ENCODE measurements around the gene OAS1.

OAS1 gene

GRCh38 chr12:112938751-112939150 is 32.0 kb downstream of the OAS1 start:
- TF ChIP-seq LEF1 (IDR thresholded peaks at IDR 0.05; ENCODE audit: borderline replicate concordance) (no peak), TARDBP (IDR thresholded peaks at IDR 0.05) (no peak), ARNT (IDR thresholded peaks at IDR 0.05) (no peak), NFRKB (IDR thresholded peaks at IDR 0.05) (no peak), SP1 (IDR thresholded peaks at IDR 0.05) (no peak), FOXM1 (IDR thresholded peaks at IDR 0.05; ENCODE audit: borderline replicate concordance) (no peak), HDGF (IDR thresholded peaks at IDR 0.05; ENCODE audit: borderline replicate concordance) (no peak), CTBP1 (IDR thresholded peaks at IDR 0.05; ENCODE audit: borderline replicate concordance) (no peak), ELF4 (IDR thresholded peaks at IDR 0.05) (no peak), L3MBTL2 (conservative IDR thresholded peaks at IDR 0.05) (no peak), FOXK2 (IDR thresholded peaks at IDR 0.05) (no peak), SUZ12 (IDR thresholded peaks at IDR 0.05) (no peak), BHLHE40 (IDR thresholded peaks at IDR 0.05; ENCODE audit: borderline replicate concordance) (no peak), FOXA1 (IDR thresholded peaks at IDR 0.05) (no peak), ZNF384 (IDR thresholded peaks at IDR 0.05) (no peak)
- TF ChIP-seq, protein P1, sequence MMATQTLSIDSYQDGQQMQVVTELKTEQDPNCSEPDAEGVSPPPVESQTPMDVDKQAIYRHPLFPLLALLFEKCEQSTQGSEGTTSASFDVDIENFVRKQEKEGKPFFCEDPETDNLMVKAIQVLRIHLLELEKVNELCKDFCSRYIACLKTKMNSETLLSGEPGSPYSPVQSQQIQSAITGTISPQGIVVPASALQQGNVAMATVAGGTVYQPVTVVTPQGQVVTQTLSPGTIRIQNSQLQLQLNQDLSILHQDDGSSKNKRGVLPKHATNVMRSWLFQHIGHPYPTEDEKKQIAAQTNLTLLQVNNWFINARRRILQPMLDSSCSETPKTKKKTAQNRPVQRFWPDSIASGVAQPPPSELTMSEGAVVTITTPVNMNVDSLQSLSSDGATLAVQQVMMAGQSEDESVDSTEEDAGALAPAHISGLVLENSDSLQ (IDR thresholded peaks at IDR 0.05): no peak
- no peak for DNase-seq (ENCODE audit: extremely low spot score)
- ChIA-PET POLR2A (interaction anchor here (1.1 kb wide), 1 partner anchor 12 kb away, joined by 4 read pairs; no protein-coding TSS in a partner anchor), CTCF (no interaction called here)

DNA sequence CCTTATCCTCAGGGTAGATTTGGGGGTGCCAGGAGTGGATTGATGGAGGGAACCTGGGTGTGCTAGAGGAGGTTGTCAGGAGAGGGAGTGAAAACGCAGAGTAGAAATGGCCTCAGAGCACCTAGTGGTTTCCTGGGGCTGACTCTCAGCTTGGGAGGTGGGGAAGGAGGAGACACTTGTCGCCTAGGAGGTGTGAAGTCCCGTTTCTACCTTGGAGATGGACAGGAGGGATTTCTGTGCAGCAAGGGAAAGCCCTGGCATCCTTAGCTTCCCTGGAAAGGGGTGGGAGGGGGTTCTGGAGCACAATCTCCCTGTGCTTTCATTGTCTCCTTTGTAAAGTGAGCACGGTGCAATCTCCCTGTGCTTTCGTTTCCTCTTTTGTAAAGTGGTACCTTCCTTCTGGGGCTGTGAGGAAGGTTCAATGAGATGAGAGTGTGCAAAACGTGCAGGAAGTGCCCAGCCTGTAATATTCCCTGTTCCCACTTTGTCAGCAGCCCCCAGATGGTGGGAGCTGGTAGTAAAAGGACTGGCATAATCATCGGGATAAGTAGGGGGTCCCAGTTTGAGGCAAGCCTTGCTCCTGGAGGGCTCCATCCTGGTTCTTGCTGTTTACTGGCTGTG is 33.1 kb downstream of the OAS1 start:
- DNase-seq (ENCODE audit: extremely low spot score): no peak
- CTCF ChIA-PET: no interaction called here
- TF ChIP-seq FOXK2 (IDR thresholded peaks at IDR 0.05) (no peak), TARDBP (IDR thresholded peaks at IDR 0.05) (no peak), L3MBTL2 (conservative IDR thresholded peaks at IDR 0.05) (no peak), ARNT (IDR thresholded peaks at IDR 0.05) (no peak)
- POLR2A ChIA-PET: no interaction called here

DNA sequence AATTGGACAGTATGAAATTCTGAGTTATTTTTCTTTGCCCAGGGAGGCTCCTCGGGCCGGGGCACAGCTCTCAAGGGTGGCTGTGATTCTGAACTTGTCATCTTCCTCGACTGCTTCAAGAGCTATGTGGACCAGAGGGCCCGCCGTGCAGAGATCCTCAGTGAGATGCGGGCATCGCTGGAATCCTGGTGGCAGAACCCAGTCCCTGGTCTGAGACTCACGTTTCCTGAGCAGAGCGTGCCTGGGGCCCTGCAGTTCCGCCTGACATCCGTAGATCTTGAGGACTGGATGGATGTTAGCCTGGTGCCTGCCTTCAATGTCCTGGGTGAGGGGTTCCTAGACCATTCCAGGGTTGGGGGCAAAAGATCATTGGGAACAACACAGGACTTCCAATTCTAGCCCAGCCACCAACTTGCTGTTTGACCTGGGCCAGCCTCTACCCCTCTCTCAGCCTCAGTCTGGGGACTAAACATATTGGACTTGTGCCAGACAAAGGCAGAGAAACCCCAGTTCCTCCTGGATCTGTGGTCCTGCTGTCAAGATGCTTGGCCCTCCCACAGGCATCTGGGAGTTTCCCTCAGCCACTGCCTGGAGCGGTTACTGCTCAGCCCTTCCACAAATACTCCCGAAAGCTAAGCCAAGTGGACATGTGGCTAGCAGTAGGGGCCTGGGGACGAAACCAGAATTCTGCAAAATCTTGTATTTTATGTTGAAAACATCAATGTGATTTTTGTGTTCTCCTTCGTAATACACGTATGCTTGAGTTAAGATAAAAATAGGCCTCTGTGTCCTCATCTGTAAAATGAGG is 35.0 kb downstream of the OAS1 start:
- no peak for DNase-seq (ENCODE audit: extremely low spot score)
- CTCF ChIA-PET: interaction anchor here (0.6 kb wide), 2 partner anchors 10 to 41 kb away, joined by 3 read pairs; no protein-coding TSS in a partner anchor
- no peak for TF ChIP-seq SUZ12 (IDR thresholded peaks at IDR 0.05)
- no peak for TF ChIP-seq TARDBP (IDR thresholded peaks at IDR 0.05)
- POLR2A ChIA-PET: no interaction called here

DNA sequence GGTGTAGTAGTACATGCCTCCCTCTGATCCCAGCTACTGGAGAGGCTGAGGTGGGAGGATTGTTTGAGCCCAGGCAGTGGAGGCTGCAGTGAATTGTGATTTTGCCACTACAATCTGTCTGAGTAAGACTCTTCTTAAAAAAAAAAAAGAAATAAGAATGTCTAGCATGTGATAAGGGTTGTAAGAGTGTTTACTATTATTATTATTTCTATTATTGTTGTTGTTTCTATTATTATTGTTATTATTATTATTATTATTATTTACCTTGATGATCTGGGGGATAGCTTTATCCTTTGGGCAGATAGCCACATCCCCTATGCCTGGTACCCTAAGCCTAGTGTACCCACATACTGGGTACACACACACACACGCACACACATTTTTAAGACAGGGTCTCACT is 35.8 kb downstream of the OAS1 start:
- ChIA-PET POLR2A (no interaction called here), CTCF (interaction anchor here (0.6 kb wide), 2 partner anchors 9 to 42 kb away, joined by 3 read pairs; no protein-coding TSS in a partner anchor)
- TF ChIP-seq FOXM1 (IDR thresholded peaks at IDR 0.05; ENCODE audit: borderline replicate concordance) (no peak), HDGF (IDR thresholded peaks at IDR 0.05; ENCODE audit: borderline replicate concordance) (no peak), NFRKB (IDR thresholded peaks at IDR 0.05) (no peak), LEF1 (IDR thresholded peaks at IDR 0.05; ENCODE audit: borderline replicate concordance) (no peak), SP1 (IDR thresholded peaks at IDR 0.05) (no peak), TARDBP (IDR thresholded peaks at IDR 0.05) (no peak), ZNF384 (IDR thresholded peaks at IDR 0.05) (no peak), BHLHE40 (IDR thresholded peaks at IDR 0.05; ENCODE audit: borderline replicate concordance) (no peak), FOXK2 (IDR thresholded peaks at IDR 0.05) (no peak), ARNT (IDR thresholded peaks at IDR 0.05) (no peak), SUZ12 (IDR thresholded peaks at IDR 0.05) (no peak), ELF4 (IDR thresholded peaks at IDR 0.05) (no peak), CTBP1 (IDR thresholded peaks at IDR 0.05; ENCODE audit: borderline replicate concordance) (no peak), FOXA1 (IDR thresholded peaks at IDR 0.05) (no peak), L3MBTL2 (conservative IDR thresholded peaks at IDR 0.05) (no peak)
- TF ChIP-seq, protein P1 (IDR thresholded peaks at IDR 0.05): no peak
- DNase-seq (ENCODE audit: extremely low spot score): no peak

DNA sequence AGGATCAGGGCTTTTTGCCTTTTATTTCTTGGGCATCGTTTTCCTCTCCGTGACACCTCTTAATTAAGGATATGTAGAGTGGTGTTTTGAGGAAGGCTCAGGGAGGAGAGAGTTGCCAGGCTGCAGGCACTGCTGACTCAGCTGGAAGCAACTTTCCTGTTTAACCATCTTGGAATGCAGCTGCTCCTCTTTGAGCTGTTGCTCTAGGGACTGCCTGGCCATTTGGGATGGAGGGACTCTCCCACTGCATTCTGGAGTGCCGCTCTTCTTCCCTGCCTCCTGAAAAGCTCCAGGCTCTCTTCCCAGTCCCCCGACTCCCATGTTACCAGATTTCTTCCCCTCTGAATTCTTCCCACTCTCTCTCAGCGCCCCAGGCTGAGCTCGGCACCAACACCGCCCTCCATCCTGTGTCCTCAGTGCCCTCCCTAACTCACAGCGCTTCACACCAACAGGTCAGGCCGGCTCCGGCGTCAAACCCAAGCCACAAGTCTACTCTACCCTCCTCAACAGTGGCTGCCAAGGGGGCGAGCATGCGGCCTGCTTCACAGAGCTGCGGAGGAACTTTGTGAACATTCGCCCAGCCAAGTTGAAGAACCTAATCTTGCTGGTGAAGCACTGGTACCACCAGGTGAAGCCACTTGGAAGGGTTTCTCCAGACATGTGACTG is 37.4 kb downstream of the OAS1 start:
- no peak for TF ChIP-seq HDGF (IDR thresholded peaks at IDR 0.05; ENCODE audit: borderline replicate concordance)
- TF ChIP-seq, protein P1 (IDR thresholded peaks at IDR 0.05): no peak
- TF ChIP-seq NFRKB (IDR thresholded peaks at IDR 0.05): no peak
- DNase-seq (ENCODE audit: extremely low spot score): no peak
- CTCF ChIA-PET: no interaction called here
- POLR2A ChIA-PET: no interaction called here

DNA sequence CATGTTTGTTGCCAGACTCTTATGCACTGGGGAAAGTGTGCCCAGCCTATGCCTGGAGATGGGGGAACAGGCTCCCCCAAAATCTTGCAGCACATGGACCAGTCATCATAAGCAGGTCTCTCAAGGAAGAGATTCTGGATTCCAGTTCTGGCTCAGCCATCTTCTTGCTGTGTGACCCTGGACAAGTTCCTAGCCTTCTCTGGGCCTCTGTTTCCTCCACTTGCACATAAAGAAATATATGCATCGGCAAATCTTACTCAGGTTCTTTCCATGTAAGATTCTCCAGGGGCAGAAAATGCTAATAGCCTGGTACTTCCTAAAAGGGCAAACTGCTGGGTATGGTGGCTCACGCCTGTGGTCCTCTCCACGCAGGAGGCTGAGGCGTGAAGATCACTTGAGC is 38.8 kb downstream of the OAS1 start:
- CTCF ChIA-PET: no interaction called here
- POLR2A ChIA-PET: no interaction called here
- TF ChIP-seq TARDBP (IDR thresholded peaks at IDR 0.05) (no peak), L3MBTL2 (conservative IDR thresholded peaks at IDR 0.05) (no peak), FOXM1 (IDR thresholded peaks at IDR 0.05; ENCODE audit: borderline replicate concordance) (no peak), FOXK2 (IDR thresholded peaks at IDR 0.05) (no peak), SP1 (IDR thresholded peaks at IDR 0.05) (no peak), HDGF (IDR thresholded peaks at IDR 0.05; ENCODE audit: borderline replicate concordance) (no peak), ELF4 (IDR thresholded peaks at IDR 0.05) (no peak), NFRKB (IDR thresholded peaks at IDR 0.05) (no peak), SUZ12 (IDR thresholded peaks at IDR 0.05) (no peak), ZNF384 (IDR thresholded peaks at IDR 0.05) (no peak), ARNT (IDR thresholded peaks at IDR 0.05) (no peak), LEF1 (IDR thresholded peaks at IDR 0.05; ENCODE audit: borderline replicate concordance) (no peak), CTBP1 (IDR thresholded peaks at IDR 0.05; ENCODE audit: borderline replicate concordance) (no peak), BHLHE40 (IDR thresholded peaks at IDR 0.05; ENCODE audit: borderline replicate concordance) (no peak), FOXA1 (IDR thresholded peaks at IDR 0.05) (no peak)
- TF ChIP-seq, protein P1 (IDR thresholded peaks at IDR 0.05): no peak
- no peak for DNase-seq (ENCODE audit: extremely low spot score)

Data from HEK293T (cell line).